Measurements from ENCODE around the gene PSMD1. TPM values are rescaled to one million over a fixed set of nuclear protein-coding genes. Genes with fewer than 3 reads are reported as not detected.

The PSMD1 gene
- total RNA-seq, 4 donors from 2014 or later, result 24.3 to 85.3 (median 74.7) TPM

GRCh38 chr2:231049286-231050017 is 7.2 kb upstream of the PSMD1 start:
- Histone ChIP-seq H3K9me3 (no peaks in the 10 kb centered on the region), H3K27me3 (no peaks in the 10 kb centered on the region), H3K4me1 (peaks cover 0 to 45% (median 32%) of the 10 kb centered on the region in 4 donors), H3K36me3 (no peaks in the 10 kb centered on the region), H3K27ac (peak overlapping the region; percentile 82 to 86 (median 82)), H3K4me3 (no peak overlapping the region)
- no peak for DNase-seq
- TF ChIP-seq EP300 (IDR thresholded peaks at IDR 0.05; ENCODE audit: low read depth) (no peak), POLR2AphosphoS5 (IDR thresholded peaks at IDR 0.05) (no peak), POLR2A (IDR thresholded peaks at IDR 0.05) (no peak)
- TF ChIP-seq, protein P1, sequence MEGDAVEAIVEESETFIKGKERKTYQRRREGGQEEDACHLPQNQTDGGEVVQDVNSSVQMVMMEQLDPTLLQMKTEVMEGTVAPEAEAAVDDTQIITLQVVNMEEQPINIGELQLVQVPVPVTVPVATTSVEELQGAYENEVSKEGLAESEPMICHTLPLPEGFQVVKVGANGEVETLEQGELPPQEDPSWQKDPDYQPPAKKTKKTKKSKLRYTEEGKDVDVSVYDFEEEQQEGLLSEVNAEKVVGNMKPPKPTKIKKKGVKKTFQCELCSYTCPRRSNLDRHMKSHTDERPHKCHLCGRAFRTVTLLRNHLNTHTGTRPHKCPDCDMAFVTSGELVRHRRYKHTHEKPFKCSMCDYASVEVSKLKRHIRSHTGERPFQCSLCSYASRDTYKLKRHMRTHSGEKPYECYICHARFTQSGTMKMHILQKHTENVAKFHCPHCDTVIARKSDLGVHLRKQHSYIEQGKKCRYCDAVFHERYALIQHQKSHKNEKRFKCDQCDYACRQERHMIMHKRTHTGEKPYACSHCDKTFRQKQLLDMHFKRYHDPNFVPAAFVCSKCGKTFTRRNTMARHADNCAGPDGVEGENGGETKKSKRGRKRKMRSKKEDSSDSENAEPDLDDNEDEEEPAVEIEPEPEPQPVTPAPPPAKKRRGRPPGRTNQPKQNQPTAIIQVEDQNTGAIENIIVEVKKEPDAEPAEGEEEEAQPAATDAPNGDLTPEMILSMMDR (IDR thresholded peaks at IDR 0.05), result no peak
- in situ Hi-C loops (cut with MboI; ENCODE audit: low pct_ligation_motif_present in 1 of 4, low pct_unique_long_range_greater_than_20kb in 1 of 4, low sequenced_read_pairs in 3 of 4), result no loop called here
- intact Hi-C loops (cut with DNase I; ENCODE audit: low total_unique reads), result no loop called here
- 49 to 69% methylated on average over 5 to 12 of the region's 12 CpGs for WGBS, 2 donors (ENCODE audit: low coverage in 1 of 2)

- Histone ChIP-seq H3K4me3 (no peak overlapping the region), H3K27me3 (no peaks in the 10 kb centered on the region), H3K36me3 (no peaks in the 10 kb centered on the region), H3K9me3 (no peaks in the 10 kb centered on the region), H3K4me1 (peaks cover 0 to 45% (median 32%) of the 10 kb centered on the region in 4 donors), H3K27ac (peak overlapping the region; percentile 82 to 86 (median 82))
- peak; percentile 85 for DNase-seq
- intact Hi-C loops (cut with DNase I; ENCODE audit: low total_unique reads), result no loop called here
- TF ChIP-seq POLR2A (IDR thresholded peaks at IDR 0.05) (peak; percentile 39), EP300 (IDR thresholded peaks at IDR 0.05; ENCODE audit: low read depth) (no peak), POLR2AphosphoS5 (IDR thresholded peaks at IDR 0.05) (peak in 2 of 3 donors; percentile 52 to 71)
- TF ChIP-seq, protein P1 (IDR thresholded peaks at IDR 0.05), result no peak
- in situ Hi-C loops (cut with MboI; ENCODE audit: low pct_ligation_motif_present in 1 of 4, low pct_unique_long_range_greater_than_20kb in 1 of 4, low sequenced_read_pairs in 3 of 4), result no loop called here
- WGBS, 2 donors (ENCODE audit: low coverage in 1 of 2), result 30 to 40% methylated on average over 3 to 9 of the region's 9 CpGs
Observed at GRCh38 chr2:231050018-231050901, 6.4 kb upstream of the PSMD1 start.

- peak overlapping the region; percentile 82 to 86 (median 82) for H3K27ac ChIP-seq
- no peaks in the 10 kb centered on the region for H3K27me3 ChIP-seq
- H3K9me3 ChIP-seq, result no peaks in the 10 kb centered on the region
- peaks cover 0 to 46% (median 32%) of the 10 kb centered on the region in 4 donors for H3K4me1 ChIP-seq
- intact Hi-C loops (cut with DNase I; ENCODE audit: low total_unique reads), result no loop called here
- DNase-seq, result no peak
- TF ChIP-seq, protein P1 (IDR thresholded peaks at IDR 0.05), result no peak
- TF ChIP-seq POLR2AphosphoS5 (IDR thresholded peaks at IDR 0.05) (no peak), EP300 (IDR thresholded peaks at IDR 0.05; ENCODE audit: low read depth) (no peak), POLR2A (IDR thresholded peaks at IDR 0.05) (no peak)
- no peaks in the 10 kb centered on the region for H3K36me3 ChIP-seq
- 70 to 86% methylated on average over 1 to 5 of the region's 5 CpGs for WGBS, 2 donors (ENCODE audit: low coverage in 1 of 2)
- H3K4me3 ChIP-seq, result no peak overlapping the region
- in situ Hi-C loops (cut with MboI; ENCODE audit: low pct_ligation_motif_present in 1 of 4, low pct_unique_long_range_greater_than_20kb in 1 of 4, low sequenced_read_pairs in 3 of 4), result no loop called here
Observed at GRCh38 chr2:231051116-231051515, 5.6 kb upstream of the PSMD1 start.
